Lower leg skin (tissue), 4 donors: ENCODE data around the gene IQCK. TPM values are rescaled to one million over a fixed set of nuclear protein-coding genes. Genes with fewer than 3 reads are reported as not detected.

ENCODE experiments used
- DNase-seq, 2 donors: peaks; one replicate each; pipeline ENCODE4 v3.0.0-alpha.2; 2019; ENCODE audit warnings: low spot score in 2 of 2
- H3K4me3 ChIP-seq: fragments of 200-600 bp; sonication (generic); 2 replicates; pipeline ENCODE4 v1.5.1; 2017; ENCODE audit warnings: mild to moderate bottlenecking, low read depth; ENCODE audit not compliant: poor library complexity, severe bottlenecking
- CTCF ChIP-seq, 3 donors: fragments of 450-650 bp; IDR thresholded peaks; one replicate each; pipeline ENCODE4 v1.5.1; 2016; ENCODE audit warnings: antibody characterized with exemption in 3 of 3, mild to moderate bottlenecking in 3 of 3, moderate library complexity in 2 of 3
- POLR2A ChIP-seq, 2 donors: fragments of 450-650 bp; IDR thresholded peaks; one replicate each; pipeline ENCODE4 v1.6.1; 2016 to 2017; ENCODE audit warnings: antibody characterized with exemption in 2 of 2, mild to moderate bottlenecking in 1 of 2, moderate library complexity in 1 of 2
- WGBS, 2 donors: methylation state at CpG; one replicate each; pipeline ENCODE4 v1.1.5; 2018; 5-methylcytosine and 5-hydroxymethylcytosine counted together
- intact Hi-C: fragments of 100-400 bp; cut with DNase I; formaldehyde crosslinking; loops from one replicate; pipeline ENCODE4 v1.15.0; 2023; ENCODE audit warnings: low total_unique reads
- total RNA-seq, 4 donors: library from RNA; depleted of rRNA; stranded (reverse); fragments of >200 nt; gene quantifications; one replicate each; pipeline ENCODE4 v1.1.0, GENCODE V29; 2016

Gene IQCK
- total RNA-seq, 4 donors from 2014 or later = 6.9 to 20.7 (median 10.9) TPM

DNA sequence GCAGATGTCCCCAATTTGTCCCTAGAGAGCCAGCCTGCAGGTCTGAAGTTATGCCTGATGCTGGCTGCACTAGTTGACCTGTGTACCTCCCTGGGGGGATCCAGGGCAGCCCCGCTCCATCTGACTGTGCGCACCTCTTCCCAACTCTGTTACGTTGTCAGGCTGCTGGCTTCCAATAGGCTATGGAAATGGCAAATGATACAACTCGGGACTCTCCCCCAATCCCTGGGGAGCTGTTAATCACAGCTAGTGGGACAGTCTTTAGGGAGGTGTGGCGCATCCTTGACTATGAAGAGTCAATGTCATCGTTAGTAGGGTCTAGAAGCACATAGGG lies 136.4 kb downstream of the IQCK start:
- no peak for DNase-seq
- intact Hi-C loops = no loop called here
- 75 to 82% methylated on average over 6 of the region's 6 CpGs for WGBS, 2 donors
- no peak overlapping the region for H3K4me3 ChIP-seq
- TF ChIP-seq CTCF (IDR thresholded peaks at IDR 0.05) (no peak), POLR2A (IDR thresholded peaks at IDR 0.05) (no peak)

DNA sequence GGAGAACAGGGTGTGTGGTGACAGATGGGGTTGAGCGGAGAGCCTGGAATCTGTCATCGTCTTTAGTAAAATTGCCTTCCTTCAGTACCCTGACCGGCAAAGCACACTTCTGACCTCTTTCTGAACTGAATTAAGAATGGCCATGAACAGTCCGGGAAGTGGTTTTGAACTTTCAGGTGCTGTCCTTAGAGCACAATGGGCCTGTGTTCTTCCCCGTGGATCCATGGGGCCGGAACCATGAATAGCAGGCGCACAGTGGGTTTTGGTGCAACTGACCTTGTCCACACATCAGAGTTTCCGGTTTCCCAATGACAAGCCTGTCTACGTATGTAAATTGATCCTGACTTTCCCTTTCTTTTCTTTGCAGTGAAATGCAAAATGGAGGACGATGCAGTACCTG lies 138.0 kb downstream of the IQCK start:
- intact Hi-C loops = no loop called here
- TF ChIP-seq POLR2A (IDR thresholded peaks at IDR 0.05) (no peak), CTCF (IDR thresholded peaks at IDR 0.05) (no peak)
- no peak overlapping the region for H3K4me3 ChIP-seq
- DNase-seq = no peak
- WGBS, 2 donors = 91 to 94% methylated on average over 10 of the region's 10 CpGs

DNA sequence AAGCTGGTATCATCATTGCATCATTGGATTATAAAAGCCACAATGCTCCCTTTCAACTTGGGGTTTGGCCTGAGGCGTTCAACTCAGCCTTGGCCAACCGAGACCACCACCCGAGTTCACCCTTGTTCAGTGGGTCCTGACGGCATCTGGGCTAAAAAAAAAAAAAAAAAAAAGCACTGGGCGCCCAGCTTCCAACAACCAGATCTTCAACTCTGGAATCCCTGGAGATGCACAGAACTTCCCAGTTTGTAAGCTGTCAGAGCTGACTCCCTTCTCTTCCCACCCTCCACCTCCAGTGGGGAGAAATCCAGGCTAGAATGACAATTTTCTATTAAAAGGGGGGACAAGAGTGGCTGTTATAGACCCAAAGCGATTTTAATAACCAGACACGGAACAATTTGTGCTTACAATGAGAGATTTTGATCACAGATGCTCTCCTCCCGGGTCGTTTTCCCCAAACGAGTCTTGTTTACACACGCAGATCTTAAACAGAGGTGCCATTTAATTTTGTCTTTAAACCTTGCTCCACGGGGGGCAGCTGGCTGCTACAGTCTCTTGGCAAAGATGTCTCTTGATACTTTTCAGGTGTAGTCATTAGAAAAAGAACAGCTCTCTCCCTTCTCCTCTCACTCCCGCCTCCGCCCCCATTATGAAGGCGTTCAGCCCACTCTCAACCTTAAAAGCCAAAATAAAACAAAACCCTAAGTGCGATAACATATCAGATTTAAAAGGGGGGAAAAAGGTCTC lies 139.7 kb downstream of the IQCK start:
- H3K4me3 ChIP-seq = no peak overlapping the region
- WGBS, 2 donors = 73 to 74% methylated on average over 16 of the region's 16 CpGs
- intact Hi-C loops = no loop called here
- no peak for DNase-seq
- TF ChIP-seq POLR2A (IDR thresholded peaks at IDR 0.05) = no peak
- TF ChIP-seq CTCF (IDR thresholded peaks at IDR 0.05) = no peak

GRCh38 chr16:19858340-19859018 lies 140.4 kb downstream of the IQCK start:
- H3K4me3 ChIP-seq = no peak overlapping the region
- intact Hi-C loops = no loop called here
- DNase-seq = no peak
- WGBS, 2 donors = 80 to 84% methylated on average over 22 of the region's 22 CpGs
- TF ChIP-seq CTCF (IDR thresholded peaks at IDR 0.05) = no peak
- no peak for TF ChIP-seq POLR2A (IDR thresholded peaks at IDR 0.05)

GRCh38 chr16:19859166-19859565 lies 141.1 kb downstream of the IQCK start:
- 94 to 96% methylated on average over 9 of the region's 9 CpGs for WGBS, 2 donors
- no peak overlapping the region for H3K4me3 ChIP-seq
- TF ChIP-seq CTCF (IDR thresholded peaks at IDR 0.05) (no peak), POLR2A (IDR thresholded peaks at IDR 0.05) (no peak)
- intact Hi-C loops = no loop called here
- no peak for DNase-seq
